Right ventricle myocardium superior (tissue), 1 donor: Measurements from ENCODE around the gene MOGAT3. TPM values are rescaled to one million over a fixed set of nuclear protein-coding genes. Genes with fewer than 3 reads are reported as not detected.

Experiments
- microRNA-seq: library from miRNA; unstranded; fragments of <30 nt; microRNA quantifications from one replicate; pipeline ENCODE4 v1.2.0, GENCODE V29; 2020
- total RNA-seq: library from RNA; stranded (reverse); fragmentation: NEBNext Ultra II Directional; extraction: Animal tissue kit (Norgen Biotek cat#: 25700); gene quantifications from one replicate; pipeline ENCODE4 v1.2.1, GENCODE V29; 2021
- donor health status: DM: no; HTN: yes; CAD: no; lungs with severe emphysema.

The MOGAT3 gene
- total RNA-seq, 1 donor from 2014 or later = not detected

Small RNAs within 50 kb of the gene (microRNA-seq; reads per million reads assigned to microRNA genes)
- not detected for gene MIR4653

Other genes starting within 250 kb of the MOGAT3 start
- gene MUC12, start 231.5 kb downstream of the MOGAT3 start, total RNA-seq = not detected
- gene MUC17, start 181.0 kb downstream of the MOGAT3 start, total RNA-seq = not detected
- gene TRIM56, start 115.6 kb downstream of the MOGAT3 start, total RNA-seq = 16.7 TPM
- gene SERPINE1, start 73.9 kb downstream of the MOGAT3 start, total RNA-seq = 1.6 TPM
- gene AP1S1, start 46.6 kb downstream of the MOGAT3 start, total RNA-seq = 14.1 TPM
- not detected for gene VGF, start 35.5 kb downstream of the MOGAT3 start, total RNA-seq
- not detected for gene NAT16, start 20.7 kb downstream of the MOGAT3 start, total RNA-seq
- gene PLOD3, start 16.5 kb upstream of the MOGAT3 start, total RNA-seq = 39.0 TPM
- 58.2 TPM for gene ZNHIT1, start 17.1 kb upstream of the MOGAT3 start, total RNA-seq
- gene CLDN15, start 36.8 kb upstream of the MOGAT3 start, total RNA-seq = 2.2 TPM
- 336 TPM for gene FIS1, start 44.0 kb upstream of the MOGAT3 start, total RNA-seq
- gene IFT22, start 120.8 kb upstream of the MOGAT3 start, total RNA-seq = 28.5 TPM
- gene COL26A1, start 161.8 kb upstream of the MOGAT3 start, total RNA-seq = not detected